Skeletal muscle tissue (tissue), 4 donors: Measurements from ENCODE around the gene AP1S3. TPM values are rescaled to one million over a fixed set of nuclear protein-coding genes. Genes with fewer than 3 reads are reported as not detected.

ENCODE experiments used
- H3K27ac ChIP-seq: one replicate; pipeline ENCODE4 v1.7.0; 2013; ENCODE audit warnings: mild to moderate bottlenecking, low read depth, low read length, inconsistent platforms
- H3K27me3 ChIP-seq, 3 donors: one replicate each; pipeline ENCODE4 v1.7.0; 2013; ENCODE audit warnings: low read length in 3 of 3; ENCODE audit not compliant: control insufficient read depth in 3 of 3, insufficient read depth in 3 of 3
- H3K36me3 ChIP-seq, 3 donors: one replicate each; pipeline ENCODE4 v1.7.0; 2013; ENCODE audit warnings: low read length in 3 of 3; ENCODE audit not compliant: control insufficient read depth in 3 of 3, insufficient read depth in 3 of 3
- H3K4me1 ChIP-seq, 3 donors: one replicate each; pipeline ENCODE4 v1.7.0; 2013; ENCODE audit warnings: low read length in 3 of 3, mild to moderate bottlenecking in 3 of 3; ENCODE audit not compliant: control insufficient read depth in 3 of 3, insufficient read depth in 3 of 3
- H3K4me3 ChIP-seq, 3 donors: one replicate each; pipeline ENCODE4 v1.7.0; 2013; ENCODE audit warnings: low read length in 3 of 3
- H3K9ac ChIP-seq, 3 donors: one replicate each; pipeline ENCODE4 v1.7.0; 2013; ENCODE audit warnings: low read length in 3 of 3, mild to moderate bottlenecking in 3 of 3, moderate library complexity in 2 of 3, low read depth in 1 of 3
- H3K9me3 ChIP-seq, 3 donors: one replicate each; pipeline ENCODE4 v1.7.0; 2013; ENCODE audit warnings: low read length in 3 of 3; ENCODE audit not compliant: control insufficient read depth in 3 of 3
- total RNA-seq: library from RNA; depleted of rRNA; stranded (reverse); fragments of >200 nt; gene quantifications from one replicate; pipeline ENCODE4 v1.2.3, GENCODE V29; 2014
- donor health status: Osteomylitis.

AP1S3 gene
- total RNA-seq, 1 donor from 2014 or later: 1.0 TPM

- no peaks in the 10 kb centered on the region for H3K9me3 ChIP-seq
- H3K27me3 ChIP-seq: no peaks in the 10 kb centered on the region
- H3K9ac ChIP-seq: no peak overlapping the region
- H3K4me3 ChIP-seq: no peak overlapping the region
- H3K27ac ChIP-seq: no peak overlapping the region
- H3K4me1 ChIP-seq: no peaks in the 10 kb centered on the region
- H3K36me3 ChIP-seq: no peaks in the 10 kb centered on the region
Measured at GRCh38 chr2:223855426-223855825, 18.0 kb upstream of the AP1S3 start.

GRCh38 chr2:223854741-223855140 is 17.4 kb upstream of the AP1S3 start:
- no peaks in the 10 kb centered on the region for H3K4me1 ChIP-seq
- H3K36me3 ChIP-seq: no peaks in the 10 kb centered on the region
- no peak overlapping the region for H3K27ac ChIP-seq
- no peaks in the 10 kb centered on the region for H3K27me3 ChIP-seq
- no peaks in the 10 kb centered on the region for H3K9me3 ChIP-seq
- H3K4me3 ChIP-seq: no peak overlapping the region
- no peak overlapping the region for H3K9ac ChIP-seq

- Histone ChIP-seq H3K4me3 (no peak overlapping the region), H3K9me3 (no peaks in the 10 kb centered on the region), H3K27ac (no peak overlapping the region), H3K27me3 (no peaks in the 10 kb centered on the region), H3K4me1 (no peaks in the 10 kb centered on the region), H3K9ac (no peak overlapping the region), H3K36me3 (no peaks in the 10 kb centered on the region)
Measured at GRCh38 chr2:223853425-223853837, 16.0 kb upstream of the AP1S3 start.

- Histone ChIP-seq H3K9me3 (no peaks in the 10 kb centered on the region), H3K4me1 (no peaks in the 10 kb centered on the region), H3K4me3 (no peak overlapping the region), H3K27ac (no peak overlapping the region), H3K27me3 (no peaks in the 10 kb centered on the region), H3K36me3 (no peaks in the 10 kb centered on the region), H3K9ac (no peak overlapping the region)
Measured at GRCh38 chr2:223852281-223852795, 15.0 kb upstream of the AP1S3 start.

- no peaks in the 10 kb centered on the region for H3K9me3 ChIP-seq
- H3K4me3 ChIP-seq: no peak overlapping the region
- no peak overlapping the region for H3K27ac ChIP-seq
- H3K36me3 ChIP-seq: no peaks in the 10 kb centered on the region
- no peak overlapping the region for H3K9ac ChIP-seq
- no peaks in the 10 kb centered on the region for H3K27me3 ChIP-seq
- H3K4me1 ChIP-seq: no peaks in the 10 kb centered on the region
Measured at GRCh38 chr2:223847410-223847809, 10.0 kb upstream of the AP1S3 start.

- H3K36me3 ChIP-seq: no peaks in the 10 kb centered on the region
- no peak overlapping the region for H3K27ac ChIP-seq
- H3K4me3 ChIP-seq: no peak overlapping the region
- no peak overlapping the region for H3K9ac ChIP-seq
- no peaks in the 10 kb centered on the region for H3K27me3 ChIP-seq
- H3K9me3 ChIP-seq: no peaks in the 10 kb centered on the region
- H3K4me1 ChIP-seq: no peaks in the 10 kb centered on the region
Measured at GRCh38 chr2:223846515-223846914, 9.1 kb upstream of the AP1S3 start.

GRCh38 chr2:223841436-223842190 is 4.2 kb upstream of the AP1S3 start:
- peaks cover 0 to 2% (median 0%) of the 10 kb centered on the region in 3 donors for H3K27me3 ChIP-seq

GRCh38 chr2:223835701-223836532 is 1.5 kb downstream of the AP1S3 start:
- H3K4me1 ChIP-seq: peaks cover 6 to 10% (median 7%) of the 10 kb centered on the region in 3 donors
- peaks cover 0 to 14% (median 2%) of the 10 kb centered on the region in 3 donors for H3K27me3 ChIP-seq
- no peaks in the 10 kb centered on the region for H3K36me3 ChIP-seq
- H3K9ac ChIP-seq: no peak overlapping the region
- no peak overlapping the region for H3K4me3 ChIP-seq
- H3K27ac ChIP-seq: no peak overlapping the region
- no peaks in the 10 kb centered on the region for H3K9me3 ChIP-seq

More at GRCh38 chr2:223841436-223842190, 4.2 kb upstream of the AP1S3 start:
- Histone ChIP-seq H3K27ac (no peak overlapping the region), H3K9me3 (no peaks in the 10 kb centered on the region), H3K4me3 (no peak overlapping the region), H3K9ac (no peak overlapping the region), H3K36me3 (no peaks in the 10 kb centered on the region), H3K4me1 (peaks cover 2 to 4% (median 3%) of the 10 kb centered on the region in 3 donors)

- no peaks in the 10 kb centered on the region for H3K36me3 ChIP-seq
- no peak overlapping the region for H3K4me3 ChIP-seq
Measured at GRCh38 chr2:223834431-223834830, 3.0 kb downstream of the AP1S3 start.

More at GRCh38 chr2:223834431-223834830, 3.0 kb downstream of the AP1S3 start:
- Histone ChIP-seq H3K4me1 (peaks cover 6 to 10% (median 7%) of the 10 kb centered on the region in 3 donors), H3K27me3 (peaks cover 0 to 14% (median 2%) of the 10 kb centered on the region in 3 donors), H3K27ac (no peak overlapping the region), H3K9ac (no peak overlapping the region), H3K9me3 (no peaks in the 10 kb centered on the region)
